B cell (primary cell): ENCODE measurements around the gene RPRD1B. TPM values are rescaled to one million over a fixed set of nuclear protein-coding genes. Genes with fewer than 3 reads are reported as not detected.
"Not testable (repeated sequence)": the region's sequence is repeated elsewhere in the genome, so short reads cannot be mapped to it uniquely, and the experiment has no call there.

Source experiments
- ATAC-seq: fragments of 200-7000 bp; cut with Tn5 transposase; one replicate; pipeline ENCODE4 v1.10.0; 2021; ENCODE audit warnings: low read depth, mild to moderate bottlenecking, moderate number of reproducible peaks, moderate library complexity
- CTCF ChIA-PET: fragments of 350-600 bp; sonication (Branson Sonifier 250); formaldehyde crosslinking; loops from one replicate; lab custom pipeline; 2021; ENCODE audit warnings: antibody characterized with exemption, inconsistent platforms; lab: Charles Lee
- POLR2A ChIA-PET: fragments of 350-600 bp; sonication (Branson Sonifier 250); formaldehyde crosslinking; loops from one replicate; lab custom pipeline; 2021; ENCODE audit warnings: antibody characterized with exemption; lab: Charles Lee
- DNase-seq: peaks from one replicate; pipeline ENCODE4 v3.0.0; 2013
- H2AFZ ChIP-seq: 2 replicates; pipeline ENCODE4 v1.6.1; 2012; ENCODE audit warnings: mild to moderate bottlenecking, low read depth, low read length; ENCODE audit not compliant: insufficient read depth, poor library complexity, severe bottlenecking
- H3K27ac ChIP-seq, 2 donors: 1 replicate in 1 of 2; 2 replicates in 1 of 2; pipeline ENCODE4 v1.5.1; 2012 to 2013; ENCODE audit warnings: low read length in 2 of 2, mild to moderate bottlenecking in 2 of 2, moderate library complexity in 1 of 2
- H3K27me3 ChIP-seq, 4 experiments: fragments of 200-600 bp in 1 of 4; sonication (generic) in 1 of 4; replicated peaks in 1 of 4; 1 replicate in 2 of 4; 2 replicates in 2 of 4; pipeline versions ENCODE4 v1.6.1 to v1.7.0; 2013 to 2016; ENCODE audit warnings: low read length in 3 of 4, mild to moderate bottlenecking in 2 of 4, mixed read lengths in 1 of 4, moderate library complexity in 1 of 4; ENCODE audit not compliant: insufficient read depth in 4 of 4, control insufficient read depth in 3 of 4; ENCODE audit errors: control extremely low read depth in 1 of 4
- H3K36me3 ChIP-seq, 2 experiments: replicated peaks in 1 of 2; 1 replicate in 1 of 2; 2 replicates in 1 of 2; pipeline versions ENCODE4 v1.6.1 to v1.7.1; 2013; ENCODE audit warnings: low read length in 1 of 2; ENCODE audit not compliant: insufficient read depth in 2 of 2, control insufficient read depth in 1 of 2; ENCODE audit errors: control extremely low read depth in 1 of 2, extremely low read depth in 1 of 2
- H3K4me1 ChIP-seq, 2 donors: fragments of 200-600 bp in 1 of 2; sonication (generic) in 1 of 2; 1 replicate in 1 of 2; 2 replicates in 1 of 2; pipeline versions ENCODE4 v1.5.1 to v1.6.1; 2013 to 2017; ENCODE audit warnings: low read length in 2 of 2; ENCODE audit not compliant: control insufficient read depth in 2 of 2, insufficient read depth in 2 of 2
- H3K4me2 ChIP-seq: replicated peaks from 2 replicates; pipeline ENCODE3; 2012; ENCODE audit warnings: mild to moderate bottlenecking, low read depth, low read length; ENCODE audit not compliant: poor library complexity, severe bottlenecking
- H3K4me3 ChIP-seq, 5 experiments: fragments of 200-600 bp in 1 of 5; sonication (generic) in 1 of 5; 1 replicate in 3 of 5; 2 replicates in 2 of 5; pipeline versions ENCODE4 v1.5.1 to v1.7.0; 2011 to 2016; ENCODE audit warnings: low read length in 4 of 5, mild to moderate bottlenecking in 4 of 5, low read depth in 2 of 5, control low read depth in 1 of 5, moderate library complexity in 1 of 5; ENCODE audit not compliant: insufficient read depth in 1 of 5; ENCODE audit errors: control extremely low read depth in 1 of 5, extremely low read depth in 1 of 5
- H3K79me2 ChIP-seq: fragments of 200-600 bp; sonication (generic); one replicate; pipeline ENCODE4 v1.6.0; 2016; ENCODE audit warnings: low read length; ENCODE audit not compliant: control insufficient read depth, insufficient read depth
- H3K9ac ChIP-seq: fragments of 200-600 bp; sonication (generic); 2 replicates; pipeline ENCODE4 v1.6.1; 2017; ENCODE audit warnings: mild to moderate bottlenecking, low read length, moderate library complexity
- H3K9me3 ChIP-seq, 3 donors: one replicate each; pipeline versions ENCODE4 v1.6.1 to v1.7.1; 2013; ENCODE audit warnings: low read length in 2 of 3; ENCODE audit not compliant: control insufficient read depth in 2 of 3, insufficient read depth in 1 of 3; ENCODE audit errors: control extremely low read depth in 1 of 3
- H4K20me1 ChIP-seq: 2 replicates; pipeline ENCODE4 v1.6.0; 2012; ENCODE audit warnings: mild to moderate bottlenecking, low read length; ENCODE audit not compliant: insufficient read depth, control insufficient read depth, poor library complexity, severe bottlenecking
- H3K27ac Mint-ChIP-seq: one replicate; pipeline ENCODE4 v1.8.0; 2021; ENCODE audit warnings: mixed read lengths
- H3K27me3 Mint-ChIP-seq: one replicate; pipeline ENCODE4 v1.8.0; 2021; ENCODE audit warnings: mixed read lengths
- H3K4me1 Mint-ChIP-seq: one replicate; pipeline ENCODE4 v1.8.0; 2021; ENCODE audit warnings: mixed read lengths
- H3K4me3 Mint-ChIP-seq: one replicate; pipeline ENCODE4 v1.8.0; 2021; ENCODE audit warnings: mixed read lengths
- H3K9me3 Mint-ChIP-seq: one replicate; pipeline ENCODE4 v1.8.0; 2022; ENCODE audit warnings: mixed read lengths; ENCODE audit not compliant: insufficient read depth
- CTCF ChIP-seq: fragments of 200-600 bp; IDR thresholded peaks from one replicate; pipeline ENCODE4 v1.8.0; 2022; ENCODE audit warnings: antibody characterized with exemption, mild to moderate bottlenecking
- EZH2 ChIP-seq: IDR thresholded peaks from 2 replicates; pipeline ENCODE4 v1.6.1; 2012; ENCODE audit warnings: borderline replicate concordance, low read depth, mild to moderate bottlenecking, moderate library complexity, low read length; ENCODE audit not compliant: insufficient read depth, poor library complexity, severe bottlenecking
- WGBS: methylation state at CpG from one replicate; pipeline ENCODE4 v1.1.5; 2013; ENCODE audit warnings: missing lambda C conversion rate; ENCODE audit not compliant: insufficient coverage; 5-methylcytosine and 5-hydroxymethylcytosine counted together
- intact Hi-C: fragments of 100-400 bp; cut with micrococcal nuclease; formaldehyde crosslinking; loops from one replicate; pipeline ENCODE4 v1.10.0; 2022
- polyA plus RNA-seq: library from polyadenylated mRNA; depleted of rRNA; stranded (reverse); fragments of >200 nt; gene quantifications from 2 replicates; pipeline ENCODE4 v1.2.3, GENCODE V29; 2012
- total RNA-seq, 2 donors: library from RNA; stranded (reverse); fragments of 120-200 nt in 1 of 2; gene quantifications; 1 replicate in 1 of 2; 2 replicates in 1 of 2; pipeline versions ENCODE4 v1.2.3 to v1.2.4, GENCODE V29; 2013 to 2022

The RPRD1B gene
- total and polyA plus RNA-seq, 2 donors (not counting 1 experiment from before 2014, with no cell fraction given) = 6.0 to 54.9 TPM

GRCh38 chr20:38104285-38104684, 70.7 kb downstream of the RPRD1B start:
- Histone ChIP-seq H3K4me3 (no peak overlapping the region), H2AFZ (no peak overlapping the region), H3K36me3 (no peaks in the 10 kb centered on the region), H3K9ac (no peak overlapping the region), H3K4me1 (no peaks in the 10 kb centered on the region), H3K9me3 (peaks cover 0 to 4% (median 0%) of the 10 kb centered on the region in 3 donors), H3K27ac (no peak overlapping the region), H4K20me1 (no peaks in the 10 kb centered on the region), H3K27me3 (no peaks in the 10 kb centered on the region), H3K79me2 (no peaks in the 10 kb centered on the region), H3K4me2 (no peak overlapping the region)
- H3K27ac Mint-ChIP-seq = no peak overlapping the region
- H3K9me3 Mint-ChIP-seq = peaks cover 5% of the 10 kb centered on the region
- ChIA-PET CTCF (interaction anchor here (0.7 to 1.6 kb wide), 3 partner anchors 10 to 31 kb away, joined by 3 read pairs; no protein-coding TSS in a partner anchor), POLR2A (no interaction called here)
- intact Hi-C loops = no loop called here
- no CpG with 5 or more reads among the region's 1 CpG for WGBS
- no peak overlapping the region for H3K4me3 Mint-ChIP-seq
- H3K27me3 Mint-ChIP-seq = no peaks in the 10 kb centered on the region
- TF ChIP-seq CTCF (no peak), EZH2 (no peak)
- ATAC-seq (no peak), DNase-seq (no peak)
- no peaks in the 10 kb centered on the region for H3K4me1 Mint-ChIP-seq

- Mint-ChIP-seq H3K27ac (peak overlapping the region; percentile 46), H3K9me3 (no peaks in the 10 kb centered on the region), H3K4me1 (no peaks in the 10 kb centered on the region), H3K4me3 (no peak overlapping the region), H3K27me3 (no peaks in the 10 kb centered on the region)
- TF ChIP-seq EZH2 (no peak), CTCF (no peak)
- H3K27ac ChIP-seq = no peak overlapping the region
- H2AFZ ChIP-seq = no peak overlapping the region
- 92% methylated on average over 3 of the region's 5 CpGs for WGBS
- no peaks in the 10 kb centered on the region for H3K79me2 ChIP-seq
- CTCF ChIA-PET = no interaction called here
- intact Hi-C loops = no loop called here
- H4K20me1 ChIP-seq = no peaks in the 10 kb centered on the region
- POLR2A ChIA-PET = no interaction called here
- no peaks in the 10 kb centered on the region for H3K27me3 ChIP-seq
- no peaks in the 10 kb centered on the region for H3K9me3 ChIP-seq
- H3K9ac ChIP-seq = no peak overlapping the region
- ATAC-seq (no peak), DNase-seq (no peak)
- H3K4me2 ChIP-seq = no peak overlapping the region
- no peaks in the 10 kb centered on the region for H3K4me1 ChIP-seq
- no peak overlapping the region for H3K4me3 ChIP-seq
- H3K36me3 ChIP-seq = no peaks in the 10 kb centered on the region
Observed at GRCh38 chr20:38106461-38106860, 72.9 kb downstream of the RPRD1B start.

- H3K36me3 ChIP-seq, POLR2A ChIA-PET, H3K27ac Mint-ChIP-seq, H3K79me2 ChIP-seq, ATAC-seq, H3K4me3 Mint-ChIP-seq, H2AFZ ChIP-seq, H3K27me3 ChIP-seq, intact Hi-C loops, H3K4me1 ChIP-seq, H3K27ac ChIP-seq, H3K4me1 Mint-ChIP-seq, DNase-seq, H3K9ac ChIP-seq, H3K9me3 ChIP-seq, H3K4me3 ChIP-seq, H3K9me3 Mint-ChIP-seq, CTCF ChIA-PET, H4K20me1 ChIP-seq, H3K4me2 ChIP-seq, H3K27me3 Mint-ChIP-seq: not testable (repeated sequence)
- no CpG with 5 or more reads among the region's 1 CpG for WGBS
Observed at GRCh38 chr20:38107386-38107785, 73.8 kb downstream of the RPRD1B start.
